GM21528 (cell line): ENCODE results near the gene HPGDS.

ENCODE experiments used
- ATAC-seq: cut with Tn5 transposase; IDR thresholded peaks from one replicate; pipeline ENCODE4 v1.9.1; 2021; ENCODE audit warnings: mild to moderate bottlenecking, moderate library complexity; ENCODE audit not compliant: unreplicated experiment, low FRiP score

Gene HPGDS

GRCh38 chr4:94262163-94263016 is 80.2 kb downstream of the HPGDS start:
- ATAC-seq: no peak

DNA sequence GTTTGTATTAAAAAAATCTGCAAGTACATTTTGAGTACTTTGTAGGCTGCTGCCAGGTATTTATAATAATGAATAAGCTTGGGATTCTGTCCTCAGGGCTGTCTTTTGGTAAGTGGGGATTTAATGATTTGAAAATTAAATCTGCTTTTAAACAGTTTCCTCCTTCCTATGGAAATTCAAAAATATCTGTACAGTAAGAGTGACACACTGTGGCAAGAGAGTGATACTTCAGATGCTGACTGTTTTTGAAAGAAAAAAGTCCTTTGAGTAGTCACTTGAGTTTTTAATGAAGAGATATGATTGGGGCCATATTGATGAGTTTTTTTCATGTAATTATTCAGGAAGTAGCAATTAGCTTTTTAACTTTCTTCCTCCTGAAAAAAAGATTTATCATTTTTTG is 85.8 kb downstream of the HPGDS start:
- no peak for ATAC-seq

- ATAC-seq: no peak
These were observed 86.4 kb downstream of the HPGDS start for GRCh38 chr4:94256144-94256783.

GRCh38 chr4:94253036-94253435 is 89.6 kb downstream of the HPGDS start:
- ATAC-seq: no peak

DNA sequence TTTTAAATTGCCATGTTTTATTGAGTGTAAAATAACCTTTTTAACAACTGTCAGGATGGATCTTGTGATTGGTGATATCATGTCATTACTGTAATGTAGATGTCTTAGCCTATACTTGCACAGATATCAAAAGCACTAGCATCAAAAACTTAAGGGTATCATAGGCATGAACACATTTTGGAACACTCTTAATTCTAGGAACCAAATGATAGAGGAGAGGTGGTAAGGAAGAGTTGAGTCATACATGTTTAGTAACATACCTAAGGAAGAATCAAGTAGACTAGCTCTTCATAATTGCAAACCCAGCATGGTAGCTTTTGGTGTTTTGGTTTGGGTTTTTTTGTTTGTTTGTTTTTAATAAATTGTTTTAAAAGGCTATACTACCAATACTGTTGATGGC is 91.5 kb downstream of the HPGDS start:
- ATAC-seq: no peak
